C4-2B (cell line): ENCODE results near the gene ZNF221.
"Not testable (repeated sequence)": the region's sequence is repeated elsewhere in the genome, so short reads cannot be mapped to it uniquely, and the experiment has no call there.

ENCODE experiments used
- H3K27ac ChIP-seq: fragments of 450-650 bp; 2 replicates; pipeline ENCODE4 v1.5.1; 2017
- CTCF ChIP-seq: fragments of 450-650 bp; conservative IDR thresholded peaks from 2 replicates; pipeline ENCODE4 v1.5.1; 2017; ENCODE audit warnings: mild to moderate bottlenecking
- ZFX ChIP-seq: fragments of 450-650 bp; IDR thresholded peaks from 2 replicates; pipeline ENCODE4 v1.6.1; 2017

ZNF221 gene

GRCh38 chr19:43939557-43940260 is 11.3 kb upstream of the ZNF221 start:
- TF ChIP-seq ZFX (no peak), CTCF (no peak)

GRCh38 chr19:43940719-43941118 is 10.3 kb upstream of the ZNF221 start:
- no peak overlapping the region for H3K27ac ChIP-seq
- no peak for TF ChIP-seq CTCF
- TF ChIP-seq ZFX = no peak

More at GRCh38 chr19:43939557-43940260, 11.3 kb upstream of the ZNF221 start:
- no peak overlapping the region for H3K27ac ChIP-seq

GRCh38 chr19:43941209-43941608 is 9.8 kb upstream of the ZNF221 start:
- TF ChIP-seq CTCF (no peak), ZFX (no peak)
- no peak overlapping the region for H3K27ac ChIP-seq

GRCh38 chr19:43947412-43947811 is 3.6 kb upstream of the ZNF221 start:
- H3K27ac ChIP-seq = not testable (repeated sequence)

- not testable (repeated sequence) for H3K27ac ChIP-seq
These were observed 1.2 kb upstream of the ZNF221 start for GRCh38 chr19:43949803-43950202.

GRCh38 chr19:43956827-43957226 is 5.8 kb downstream of the ZNF221 start:
- no peak for TF ChIP-seq CTCF
- H3K27ac ChIP-seq = no peak overlapping the region

- TF ChIP-seq ZFX (no peak), CTCF (no peak)
- no peak overlapping the region for H3K27ac ChIP-seq
These were observed 6.9 kb downstream of the ZNF221 start for GRCh38 chr19:43957891-43958290.

- H3K27ac ChIP-seq = no peak overlapping the region
- TF ChIP-seq ZFX = no peak
- TF ChIP-seq CTCF = no peak
These were observed 9.4 kb downstream of the ZNF221 start for GRCh38 chr19:43960411-43960810.
